NT2/D1 (cell line): Measurements from ENCODE around the gene SDK1.

Experiments
- SUZ12 ChIP-seq: IDR thresholded peaks from 2 replicates; pipeline ENCODE4 v1.6.1; 2011; ENCODE audit not compliant: insufficient read length, insufficient read depth; ENCODE audit errors: extremely low read depth
- YY1 ChIP-seq: IDR thresholded peaks from 2 replicates; pipeline ENCODE4 v1.6.1; 2011; ENCODE audit not compliant: insufficient read length, insufficient read depth

DNA sequence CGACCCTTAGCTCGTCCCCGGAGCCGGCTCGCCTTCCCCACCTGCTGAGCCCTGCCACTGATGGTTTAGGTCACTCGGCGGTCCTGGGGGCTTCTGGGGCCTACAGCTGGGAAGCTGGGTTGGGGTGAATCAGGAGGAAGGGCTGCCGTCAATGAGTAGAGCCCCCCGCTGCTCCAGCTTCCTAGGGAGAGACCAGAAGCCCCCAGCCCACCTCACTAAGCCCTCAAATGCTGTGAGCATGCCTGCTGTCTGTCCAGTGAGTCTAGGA is 885.4 kb downstream of the SDK1 start:
- TF ChIP-seq YY1 (no peak), SUZ12 (no peak)
